Ishikawa (cell line): Measurements from ENCODE around the gene TRAFD1.

ENCODE experiments used
- CEBPB ChIP-seq: IDR thresholded peaks from 2 replicates; pipeline ENCODE4 v1.6.1; 2012
- CREB1 ChIP-seq: IDR thresholded peaks from 2 replicates; pipeline ENCODE4 v1.6.1; 2012; ENCODE audit warnings: low read depth
- EP300 ChIP-seq: IDR thresholded peaks from 2 replicates; pipeline ENCODE4 v1.6.1; 2012; ENCODE audit warnings: borderline replicate concordance
- FOXM1 ChIP-seq: IDR thresholded peaks from 2 replicates; pipeline ENCODE4 v1.6.1; 2012; ENCODE audit warnings: low read depth, borderline replicate concordance
- NFIC ChIP-seq: IDR thresholded peaks from 2 replicates; pipeline ENCODE4 v1.6.1; 2012
- RAD21 ChIP-seq: IDR thresholded peaks from 2 replicates; pipeline ENCODE4 v1.6.1; 2012; ENCODE audit warnings: low read depth
- TAF1 ChIP-seq: IDR thresholded peaks from 2 replicates; pipeline ENCODE4 v1.6.1; 2012; ENCODE audit warnings: low read depth, mild to moderate bottlenecking
- TCF12 ChIP-seq: IDR thresholded peaks from 2 replicates; pipeline ENCODE4 v1.6.1; 2012; ENCODE audit warnings: low read depth
- TEAD4 ChIP-seq: IDR thresholded peaks from 2 replicates; pipeline ENCODE4 v1.6.1; 2012
- YY1 ChIP-seq: IDR thresholded peaks from 2 replicates; pipeline ENCODE4 v1.6.1; 2012; ENCODE audit warnings: low read depth
- ZBTB7A ChIP-seq: IDR thresholded peaks from 2 replicates; pipeline ENCODE4 v1.6.1; 2012; ENCODE audit warnings: low read depth
- TF ChIP-seq, protein P1 (sequence below): IDR thresholded peaks from 2 replicates; pipeline ENCODE4 v1.6.1; 2012; ENCODE audit warnings: low read depth, mild to moderate bottlenecking
- TF ChIP-seq, protein P2 (sequence below): IDR thresholded peaks from 2 replicates; pipeline ENCODE4 v1.6.1; 2012
- TF ChIP-seq, protein P3 (sequence below): IDR thresholded peaks from 2 replicates; pipeline ENCODE4 v1.6.1; 2012

DNA sequence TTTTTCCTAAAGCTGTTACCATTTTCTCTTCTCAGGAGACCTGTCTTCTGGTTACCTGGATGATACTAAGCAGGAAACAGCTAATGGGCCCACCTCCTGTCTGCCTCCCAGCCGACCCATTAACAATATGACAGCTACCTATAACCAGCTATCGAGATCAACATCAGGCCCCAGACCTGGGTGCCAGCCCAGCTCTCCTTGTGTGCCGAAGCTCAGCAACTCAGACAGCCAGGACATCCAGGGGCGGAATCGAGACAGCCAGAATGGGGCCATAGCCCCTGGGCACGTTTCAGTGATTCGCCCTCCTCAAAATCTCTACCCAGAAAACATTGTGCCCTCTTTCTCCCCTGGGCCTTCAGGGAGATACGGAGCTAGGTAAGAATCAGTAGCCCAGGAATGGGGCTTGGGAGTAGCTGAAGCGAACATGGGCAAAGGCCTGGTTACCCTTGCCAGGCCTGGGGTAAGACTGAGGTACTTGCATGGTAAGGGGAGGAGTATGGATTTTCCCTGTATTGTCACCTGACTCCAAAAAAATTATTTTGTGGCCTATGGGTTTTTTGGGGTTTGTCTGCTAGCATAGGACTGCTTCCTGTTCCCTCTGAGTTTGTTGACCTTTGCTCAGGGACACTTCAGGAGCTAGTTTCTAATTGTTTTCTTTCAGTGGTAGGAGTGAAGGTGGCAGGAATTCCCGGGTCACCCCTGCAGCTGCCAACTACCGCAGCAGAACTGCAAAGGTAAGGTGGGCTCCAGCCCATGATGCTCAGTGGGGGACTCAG is 26.6 kb downstream of the TRAFD1 start:
- TF ChIP-seq, protein P1, sequence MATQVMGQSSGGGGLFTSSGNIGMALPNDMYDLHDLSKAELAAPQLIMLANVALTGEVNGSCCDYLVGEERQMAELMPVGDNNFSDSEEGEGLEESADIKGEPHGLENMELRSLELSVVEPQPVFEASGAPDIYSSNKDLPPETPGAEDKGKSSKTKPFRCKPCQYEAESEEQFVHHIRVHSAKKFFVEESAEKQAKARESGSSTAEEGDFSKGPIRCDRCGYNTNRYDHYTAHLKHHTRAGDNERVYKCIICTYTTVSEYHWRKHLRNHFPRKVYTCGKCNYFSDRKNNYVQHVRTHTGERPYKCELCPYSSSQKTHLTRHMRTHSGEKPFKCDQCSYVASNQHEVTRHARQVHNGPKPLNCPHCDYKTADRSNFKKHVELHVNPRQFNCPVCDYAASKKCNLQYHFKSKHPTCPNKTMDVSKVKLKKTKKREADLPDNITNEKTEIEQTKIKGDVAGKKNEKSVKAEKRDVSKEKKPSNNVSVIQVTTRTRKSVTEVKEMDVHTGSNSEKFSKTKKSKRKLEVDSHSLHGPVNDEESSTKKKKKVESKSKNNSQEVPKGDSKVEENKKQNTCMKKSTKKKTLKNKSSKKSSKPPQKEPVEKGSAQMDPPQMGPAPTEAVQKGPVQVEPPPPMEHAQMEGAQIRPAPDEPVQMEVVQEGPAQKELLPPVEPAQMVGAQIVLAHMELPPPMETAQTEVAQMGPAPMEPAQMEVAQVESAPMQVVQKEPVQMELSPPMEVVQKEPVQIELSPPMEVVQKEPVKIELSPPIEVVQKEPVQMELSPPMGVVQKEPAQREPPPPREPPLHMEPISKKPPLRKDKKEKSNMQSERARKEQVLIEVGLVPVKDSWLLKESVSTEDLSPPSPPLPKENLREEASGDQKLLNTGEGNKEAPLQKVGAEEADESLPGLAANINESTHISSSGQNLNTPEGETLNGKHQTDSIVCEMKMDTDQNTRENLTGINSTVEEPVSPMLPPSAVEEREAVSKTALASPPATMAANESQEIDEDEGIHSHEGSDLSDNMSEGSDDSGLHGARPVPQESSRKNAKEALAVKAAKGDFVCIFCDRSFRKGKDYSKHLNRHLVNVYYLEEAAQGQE = no peak
- TF ChIP-seq CREB1 (no peak), CEBPB (no peak), TAF1 (no peak), NFIC (no peak), YY1 (no peak), EP300 (no peak), RAD21 (no peak), ZBTB7A (no peak), FOXM1 (no peak), TCF12 (no peak), TEAD4 (no peak)
- TF ChIP-seq, protein P2, sequence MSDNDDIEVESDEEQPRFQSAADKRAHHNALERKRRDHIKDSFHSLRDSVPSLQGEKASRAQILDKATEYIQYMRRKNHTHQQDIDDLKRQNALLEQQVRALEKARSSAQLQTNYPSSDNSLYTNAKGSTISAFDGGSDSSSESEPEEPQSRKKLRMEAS = no peak
- TF ChIP-seq, protein P3, sequence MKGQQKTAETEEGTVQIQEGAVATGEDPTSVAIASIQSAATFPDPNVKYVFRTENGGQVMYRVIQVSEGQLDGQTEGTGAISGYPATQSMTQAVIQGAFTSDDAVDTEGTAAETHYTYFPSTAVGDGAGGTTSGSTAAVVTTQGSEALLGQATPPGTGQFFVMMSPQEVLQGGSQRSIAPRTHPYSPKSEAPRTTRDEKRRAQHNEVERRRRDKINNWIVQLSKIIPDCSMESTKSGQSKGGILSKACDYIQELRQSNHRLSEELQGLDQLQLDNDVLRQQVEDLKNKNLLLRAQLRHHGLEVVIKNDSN = no peak
